Breast epithelium (tissue), 3 donors: ENCODE results near the gene CCDC137.

Experiments
- CTCF ChIP-seq, 3 donors: fragments of 450-650 bp; IDR thresholded peaks; one replicate each; pipeline ENCODE4 v1.5.1; 2016 to 2017; ENCODE audit warnings: antibody characterized with exemption in 3 of 3, mild to moderate bottlenecking in 3 of 3, moderate library complexity in 3 of 3
- POLR2A ChIP-seq: fragments of 450-650 bp; IDR thresholded peaks from one replicate; pipeline ENCODE4 v1.6.1; 2016; ENCODE audit warnings: antibody characterized with exemption, mild to moderate bottlenecking, moderate library complexity

- no peak for TF ChIP-seq CTCF (IDR thresholded peaks at IDR 0.05)
- no peak for TF ChIP-seq POLR2A
Observed at GRCh38 chr17:81700353-81701287, 34.1 kb downstream of the CCDC137 start.
